PC-3 (cell line): ENCODE results near the gene CLCA2.

Experiments
- EZH2 ChIP-seq: fragments of 300-600 bp; sonication (generic); IDR thresholded peaks from one replicate; pipeline ENCODE4 v1.6.1; 2017; ENCODE audit warnings: antibody characterized with exemption, mild to moderate bottlenecking, low read length; ENCODE audit not compliant: unreplicated experiment
- TF ChIP-seq, protein P1 (sequence below): fragments of 300-600 bp; sonication (generic); conservative IDR thresholded peaks from 2 replicates; pipeline ENCODE4 v1.5.1; 2017; ENCODE audit warnings: antibody characterized with exemption, low read depth, mild to moderate bottlenecking, low read length

DNA sequence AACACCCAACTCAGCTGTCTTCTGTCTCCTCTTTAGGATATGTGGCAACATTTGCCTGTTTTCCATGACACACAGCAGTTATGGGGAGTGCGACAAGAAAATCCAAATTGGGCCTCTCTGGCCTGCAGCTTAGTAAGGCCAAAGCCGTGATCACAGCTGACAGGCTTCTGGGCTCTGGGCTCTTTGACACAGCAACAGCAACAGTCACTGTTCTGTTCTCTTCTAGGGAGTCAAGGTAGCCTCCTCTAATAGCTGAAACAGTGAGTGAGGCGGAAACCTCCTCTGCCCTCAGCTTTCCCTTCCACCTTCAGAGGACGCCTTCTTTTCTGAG, 63.8 kb downstream of the CLCA2 start:
- TF ChIP-seq, protein P1, sequence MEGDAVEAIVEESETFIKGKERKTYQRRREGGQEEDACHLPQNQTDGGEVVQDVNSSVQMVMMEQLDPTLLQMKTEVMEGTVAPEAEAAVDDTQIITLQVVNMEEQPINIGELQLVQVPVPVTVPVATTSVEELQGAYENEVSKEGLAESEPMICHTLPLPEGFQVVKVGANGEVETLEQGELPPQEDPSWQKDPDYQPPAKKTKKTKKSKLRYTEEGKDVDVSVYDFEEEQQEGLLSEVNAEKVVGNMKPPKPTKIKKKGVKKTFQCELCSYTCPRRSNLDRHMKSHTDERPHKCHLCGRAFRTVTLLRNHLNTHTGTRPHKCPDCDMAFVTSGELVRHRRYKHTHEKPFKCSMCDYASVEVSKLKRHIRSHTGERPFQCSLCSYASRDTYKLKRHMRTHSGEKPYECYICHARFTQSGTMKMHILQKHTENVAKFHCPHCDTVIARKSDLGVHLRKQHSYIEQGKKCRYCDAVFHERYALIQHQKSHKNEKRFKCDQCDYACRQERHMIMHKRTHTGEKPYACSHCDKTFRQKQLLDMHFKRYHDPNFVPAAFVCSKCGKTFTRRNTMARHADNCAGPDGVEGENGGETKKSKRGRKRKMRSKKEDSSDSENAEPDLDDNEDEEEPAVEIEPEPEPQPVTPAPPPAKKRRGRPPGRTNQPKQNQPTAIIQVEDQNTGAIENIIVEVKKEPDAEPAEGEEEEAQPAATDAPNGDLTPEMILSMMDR = no peak
- TF ChIP-seq EZH2 = no peak
